T-helper 1 cell (primary cell): ENCODE data around the gene IFNA6.

Source experiments
- DNase-seq, 5 donors: peaks; one replicate each; pipeline ENCODE4 v3.0.0-alpha.2; 2012 to 2020

IFNA6 gene

GRCh38 chr9:21326526-21327139 lies 24.1 kb downstream of the IFNA6 start:
- DNase-seq = peak in 1 of 5 donors; percentile 50

GRCh38 chr9:21324047-21324446 lies 26.6 kb downstream of the IFNA6 start:
- no peak for DNase-seq

DNA sequence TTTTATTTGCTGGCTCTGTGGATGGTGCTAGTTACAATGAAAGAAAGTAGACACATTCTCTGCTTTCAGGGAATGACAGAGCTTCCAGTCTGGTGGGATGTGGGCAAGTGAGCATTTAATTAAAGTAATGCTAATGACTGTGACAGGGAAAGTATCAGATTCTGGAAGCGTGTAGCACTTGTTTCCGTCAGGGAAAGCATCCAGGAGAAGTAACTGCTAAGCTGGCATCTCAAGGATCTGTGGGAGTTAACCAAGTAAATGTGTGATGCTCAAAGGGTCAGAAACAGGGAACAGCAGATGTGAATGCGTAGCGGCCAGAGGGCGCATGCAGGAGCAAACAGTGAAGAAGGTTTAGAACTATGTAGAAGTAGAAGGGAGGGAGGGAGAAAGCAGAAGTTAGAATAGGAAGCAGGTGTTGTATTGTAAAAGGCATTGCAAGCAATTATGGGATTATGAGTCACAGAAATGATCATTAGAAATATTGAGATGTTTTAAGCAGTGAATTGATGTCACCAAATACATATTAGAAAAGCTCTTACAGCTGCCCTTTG lies 27.7 kb downstream of the IFNA6 start:
- no peak for DNase-seq

GRCh38 chr9:21320465-21320864 lies 30.2 kb downstream of the IFNA6 start:
- DNase-seq = no peak

DNA sequence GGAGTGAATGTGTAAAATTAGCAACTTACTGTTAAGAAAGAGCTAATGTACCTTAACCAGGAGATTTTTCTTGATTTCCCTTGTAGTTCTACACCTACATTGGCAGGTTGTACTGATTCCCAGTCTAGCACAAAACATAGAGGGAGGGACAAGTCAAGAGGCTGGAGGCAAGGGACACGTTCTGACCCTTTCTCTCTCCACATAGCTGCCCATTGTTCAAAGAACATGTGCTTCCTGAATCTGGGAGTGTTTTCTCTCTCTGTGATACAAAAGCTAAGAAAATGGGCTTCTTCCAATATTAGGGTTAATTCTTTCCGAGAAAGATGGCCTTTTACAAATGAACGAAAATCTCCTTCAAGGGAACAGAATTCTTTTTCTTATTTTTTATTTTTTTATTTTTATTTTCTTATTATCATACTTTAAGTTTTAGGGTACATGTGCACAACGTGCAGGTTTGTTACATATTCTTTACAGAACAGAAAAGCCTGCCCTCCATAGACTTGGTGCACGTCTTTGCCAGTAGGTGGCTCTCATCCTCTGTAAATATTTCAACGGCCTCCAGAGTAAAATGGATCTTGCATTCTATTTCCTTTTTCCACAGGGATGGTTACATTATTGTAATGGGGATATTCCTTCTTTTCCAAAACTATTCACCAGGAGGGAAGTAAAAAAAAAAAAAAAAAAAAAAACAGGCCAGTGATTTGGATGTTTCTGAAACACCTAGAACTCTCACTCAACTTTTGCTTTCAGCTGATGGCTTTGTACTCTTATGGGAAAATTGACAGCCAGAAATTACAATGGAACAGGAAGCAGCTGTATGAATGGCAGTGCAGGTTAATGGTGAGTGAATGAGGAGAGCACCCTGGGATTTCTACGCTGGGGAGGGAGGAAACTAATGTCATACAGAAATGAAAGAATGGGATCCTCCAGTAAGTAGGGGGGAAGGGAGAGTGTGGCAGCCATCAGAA lies 32.4 kb downstream of the IFNA6 start:
- peak in 4 of 5 donors; percentile 2 to 35 (median 18) for DNase-seq

GRCh38 chr9:21316860-21317259 lies 33.8 kb downstream of the IFNA6 start:
- DNase-seq = no peak

DNA sequence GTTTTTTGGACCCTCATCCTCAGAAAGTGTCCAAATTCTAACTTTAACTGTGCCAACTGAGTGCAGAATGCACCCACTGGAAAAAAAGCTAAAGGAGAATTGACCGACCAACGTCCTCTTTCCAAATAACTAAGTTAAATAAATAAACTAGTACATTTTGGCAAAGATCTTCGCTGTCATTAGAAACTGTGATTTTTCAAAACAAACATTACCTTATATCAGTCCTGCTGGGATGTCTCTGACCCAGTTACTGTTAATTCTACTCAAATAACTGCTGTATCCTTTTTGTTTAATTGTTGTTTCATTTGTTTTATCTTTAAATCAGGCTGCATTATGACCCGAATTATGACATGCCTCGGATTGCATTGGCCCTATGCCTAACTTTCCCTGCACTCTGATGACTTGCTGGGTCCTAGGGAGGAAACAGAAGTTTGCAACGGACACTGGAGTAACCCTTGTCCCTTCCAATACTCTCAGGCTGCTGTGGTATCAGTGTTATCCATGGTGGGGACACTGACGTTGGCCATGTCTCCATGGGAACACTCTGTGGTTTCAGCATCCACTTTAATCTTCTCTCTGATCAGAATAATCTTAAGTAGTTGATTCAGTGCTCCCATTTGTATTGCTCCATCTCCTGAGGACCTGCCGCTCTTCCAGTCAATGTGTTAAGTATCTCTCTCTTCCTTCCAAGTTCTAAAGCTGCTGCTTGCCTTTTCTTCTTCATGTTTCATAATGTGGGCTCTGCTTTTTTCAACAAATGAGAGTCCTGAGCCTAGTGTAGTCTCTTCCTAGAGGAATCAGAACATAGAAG lies 34.5 kb downstream of the IFNA6 start:
- no peak for DNase-seq

GRCh38 chr9:21314152-21314551 lies 36.5 kb downstream of the IFNA6 start:
- DNase-seq = no peak

GRCh38 chr9:21311889-21312288 lies 38.8 kb downstream of the IFNA6 start:
- DNase-seq = no peak

- DNase-seq = no peak
Measured at GRCh38 chr9:21305213-21305612, 45.5 kb downstream of the IFNA6 start, which contains the start of gene IFNA5. Gene IFNA5, minus strand, starts transcription at chr9:21305313. Its CDS starts 57 bp downstream, at chr9:21305256.
